GM23248 (cell line): ENCODE results near the gene NOTCH3.

Experiments
- EZH2 ChIP-seq: fragments of 200-600 bp; sonication (generic); IDR thresholded peaks from 2 replicates; pipeline ENCODE4 v1.6.1; 2018; ENCODE audit warnings: antibody characterized with exemption, mild to moderate bottlenecking; ENCODE audit not compliant: insufficient read depth, poor library complexity, severe bottlenecking
- EZH2phosphoT487 ChIP-seq: fragments of 200-600 bp; sonication (generic); IDR thresholded peaks from 2 replicates; pipeline ENCODE4 v1.6.1; 2018; ENCODE audit warnings: antibody characterized with exemption, moderate library complexity, mild to moderate bottlenecking, low read depth; ENCODE audit not compliant: insufficient read depth

DNA sequence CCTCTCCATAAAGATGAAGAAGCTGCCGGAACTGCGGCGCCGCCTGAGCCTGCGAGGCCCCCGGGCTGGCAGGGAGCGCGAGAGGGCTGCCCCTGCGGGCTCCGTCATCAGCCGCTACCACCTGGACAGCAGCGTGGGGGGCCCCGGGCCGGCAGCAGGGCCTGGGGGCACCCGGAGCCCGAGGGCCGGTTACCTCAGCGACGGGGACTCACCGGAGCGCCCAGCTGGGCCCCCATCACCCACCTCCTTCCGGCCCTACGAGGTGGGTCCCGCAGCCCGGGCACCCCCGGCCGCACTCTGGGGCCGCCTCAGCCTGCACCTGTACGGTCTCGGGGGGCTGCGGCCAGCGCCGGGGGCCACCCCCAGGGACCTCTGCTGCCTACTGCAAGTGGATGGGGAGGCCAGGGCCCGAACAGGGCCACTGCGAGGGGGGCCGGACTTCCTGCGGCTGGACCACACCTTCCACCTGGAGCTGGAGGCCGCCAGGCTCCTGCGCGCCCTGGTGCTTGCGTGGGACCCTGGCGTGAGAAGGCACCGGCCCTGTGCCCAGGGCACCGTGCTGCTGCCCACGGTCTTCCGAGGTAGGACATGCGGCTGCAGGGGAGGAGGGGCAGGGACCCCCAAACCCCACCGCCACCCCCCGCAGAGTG is 90.9 kb downstream of the NOTCH3 start:
- no peak for TF ChIP-seq EZH2
- TF ChIP-seq EZH2phosphoT487, result no peak
